Activated T-cell treated with anti-CD3 and anti-CD28 coated beads, Interleukin-2, amount 50 U/mL, for 4 hours (primary cell): ENCODE measurements around the gene RIMBP2. TPM values are rescaled to one million over a fixed set of nuclear protein-coding genes. Genes with fewer than 3 reads are reported as not detected.

Source experiments
- ATAC-seq, 2 donors: fragments of 200-7000 bp; cut with Tn5 transposase; one replicate each; pipeline ENCODE4 v1.10.0; 2021
- DNase-seq: peaks from one replicate; pipeline ENCODE4 v3.0.0-alpha.2; 2020
- H3K27me3 Mint-ChIP-seq: one replicate; pipeline ENCODE4 v1.8.0; 2021; ENCODE audit warnings: low read depth, mixed read lengths
- H3K36me3 Mint-ChIP-seq: one replicate; pipeline ENCODE4 v1.8.0; 2022; ENCODE audit warnings: mixed read lengths; ENCODE audit not compliant: insufficient read depth
- H3K4me1 Mint-ChIP-seq: one replicate; pipeline ENCODE4 v1.8.0; 2021; ENCODE audit warnings: low read depth, mixed read lengths
- H3K4me3 Mint-ChIP-seq: one replicate; pipeline ENCODE4 v1.8.0; 2021; ENCODE audit warnings: mild to moderate bottlenecking, moderate library complexity, mixed read lengths
- H3K9me3 Mint-ChIP-seq: one replicate; pipeline ENCODE4 v1.8.0; 2021; ENCODE audit warnings: mixed read lengths
- total RNA-seq, 3 donors: library from RNA; stranded (reverse); gene quantifications; one replicate each; pipeline ENCODE4 v1.2.1, GENCODE V29; 2021

Gene RIMBP2
- total RNA-seq, 3 donors from 2014 or later = not detected

DNA sequence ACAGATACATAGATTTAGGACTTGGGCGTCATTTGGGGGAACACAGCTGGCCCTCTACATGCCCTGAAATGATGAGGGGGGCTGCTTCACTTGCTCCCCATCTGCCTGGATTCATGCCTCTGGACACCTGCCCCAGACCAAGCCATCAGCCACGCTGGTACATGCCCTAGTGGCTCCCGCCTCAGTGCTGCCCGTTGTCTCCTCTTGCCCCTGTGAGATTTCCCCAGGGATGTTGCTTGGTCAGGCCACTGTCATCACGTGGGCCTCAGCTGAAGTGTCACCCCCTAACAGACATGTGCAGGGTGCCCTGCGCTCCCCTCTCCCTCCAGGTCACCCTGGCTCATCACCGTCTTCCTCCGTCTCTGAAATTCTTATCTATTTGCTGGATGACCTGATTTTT lies 220.9 kb downstream of the RIMBP2 start:
- no peak for ATAC-seq
- no peak for DNase-seq
- Mint-ChIP-seq H3K36me3 (no peaks in the 10 kb centered on the region), H3K4me3 (no peak overlapping the region), H3K4me1 (no peaks in the 10 kb centered on the region), H3K27me3 (no peaks in the 10 kb centered on the region), H3K9me3 (no peaks in the 10 kb centered on the region)

DNA sequence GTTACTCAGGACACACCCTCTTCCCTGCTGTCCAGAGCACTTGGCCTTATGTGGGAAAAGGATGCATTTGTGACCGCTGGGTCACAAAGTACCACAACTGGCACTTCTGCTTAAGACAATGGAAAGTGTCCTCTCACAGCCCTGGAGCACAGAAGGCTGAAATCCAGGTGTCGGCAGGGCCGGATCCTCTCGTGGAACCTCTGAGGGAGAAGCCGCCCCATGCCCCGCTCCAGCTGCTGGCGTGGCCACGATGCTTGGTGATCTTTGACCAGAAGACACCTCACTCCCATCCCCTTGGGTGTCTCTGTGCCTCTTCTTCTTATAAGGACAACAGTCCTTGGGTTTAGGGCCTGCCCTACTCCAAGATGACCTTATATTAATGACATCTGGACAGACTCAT lies 221.4 kb downstream of the RIMBP2 start:
- Mint-ChIP-seq H3K27me3 (no peaks in the 10 kb centered on the region), H3K9me3 (no peaks in the 10 kb centered on the region), H3K36me3 (no peaks in the 10 kb centered on the region), H3K4me1 (no peaks in the 10 kb centered on the region), H3K4me3 (no peak overlapping the region)
- ATAC-seq (no peak), DNase-seq (no peak)

DNA sequence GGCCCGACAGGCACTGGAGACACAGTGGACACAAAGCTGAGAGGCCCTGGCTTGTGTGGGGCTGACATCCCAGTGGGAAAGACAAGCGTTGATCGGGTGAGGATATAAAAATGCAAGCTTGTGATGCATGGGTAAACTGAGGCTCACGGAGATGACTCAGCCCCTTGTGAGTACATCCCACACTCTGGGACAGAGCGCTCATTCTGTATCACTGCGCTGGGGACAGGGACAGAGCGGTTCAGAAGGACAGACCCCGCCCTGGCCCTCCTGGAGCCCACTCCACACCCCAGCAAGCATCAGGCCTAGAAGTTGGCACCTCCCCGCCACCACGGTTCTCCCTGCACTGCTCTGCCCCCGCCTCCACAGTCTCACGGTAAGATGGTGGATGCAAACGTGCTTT lies 222.1 kb downstream of the RIMBP2 start:
- Mint-ChIP-seq H3K9me3 (no peaks in the 10 kb centered on the region), H3K4me3 (no peak overlapping the region), H3K27me3 (no peaks in the 10 kb centered on the region), H3K36me3 (no peaks in the 10 kb centered on the region), H3K4me1 (no peaks in the 10 kb centered on the region)
- DNase-seq (no peak), ATAC-seq (no peak)

DNA sequence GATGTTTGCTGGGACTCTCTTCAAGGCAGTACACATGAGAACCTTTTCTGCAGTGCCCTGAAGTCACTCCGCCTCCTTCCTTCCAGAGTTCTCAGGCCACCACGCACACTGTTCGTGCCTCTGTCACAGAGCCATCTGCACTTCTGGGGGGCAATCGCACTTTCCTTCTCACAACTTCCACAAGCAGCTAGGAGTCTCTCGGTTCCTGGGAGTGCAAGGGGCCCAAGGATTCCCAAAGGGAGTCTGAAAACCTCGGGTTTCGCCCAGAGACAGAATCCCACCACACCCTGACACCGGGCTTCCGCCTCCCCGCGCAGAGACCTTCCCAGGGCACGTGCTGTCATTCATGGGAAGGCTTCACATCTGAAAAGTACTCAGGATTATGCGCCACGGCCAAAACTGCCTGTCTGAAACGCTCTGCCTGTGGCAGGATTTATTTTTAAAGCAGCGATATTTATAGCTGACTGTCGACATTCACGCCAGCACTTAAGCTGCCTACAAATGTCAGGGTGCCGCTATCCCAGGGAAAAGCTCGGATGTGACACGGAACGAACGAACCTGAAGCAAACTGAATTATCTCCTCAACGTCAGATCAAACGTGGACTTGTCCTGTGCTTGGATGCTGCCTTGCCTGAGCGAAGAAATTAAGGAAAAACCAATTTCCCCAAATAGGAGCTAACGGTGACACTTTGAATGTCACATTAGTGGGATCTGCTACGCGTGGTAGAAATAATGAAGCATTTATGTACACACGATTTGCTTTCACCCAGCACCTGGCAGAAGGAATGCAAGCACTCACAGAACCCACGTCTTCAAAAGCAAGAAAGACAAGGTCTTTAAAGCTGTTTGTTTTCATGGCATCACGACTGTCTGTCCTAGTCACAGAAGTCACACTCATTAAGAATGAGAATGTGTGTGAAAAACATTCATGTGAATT lies 224.4 kb downstream of the RIMBP2 start:
- Mint-ChIP-seq H3K4me1 (no peaks in the 10 kb centered on the region), H3K27me3 (no peaks in the 10 kb centered on the region), H3K4me3 (no peak overlapping the region), H3K36me3 (no peaks in the 10 kb centered on the region), H3K9me3 (no peaks in the 10 kb centered on the region)
- DNase-seq = no peak
- no peak for ATAC-seq

DNA sequence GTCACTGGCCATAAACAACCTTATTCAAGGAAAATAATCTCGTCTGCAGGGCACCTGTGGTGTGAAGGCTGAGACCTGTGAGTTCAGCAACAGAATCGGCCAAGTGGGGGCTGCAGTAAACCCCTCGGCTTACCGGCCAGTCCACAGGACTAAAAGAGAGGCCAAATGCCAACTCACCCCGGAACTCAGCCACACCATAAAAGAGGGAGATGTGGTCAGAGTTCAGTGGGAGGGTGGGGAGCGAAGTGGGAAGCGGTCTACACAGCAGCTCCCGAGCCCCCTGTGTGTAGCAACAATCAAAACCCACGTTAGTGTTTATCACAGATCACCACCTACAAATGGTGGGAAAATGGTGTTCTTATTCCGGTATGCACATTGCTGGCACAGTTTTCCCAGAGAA lies 225.4 kb downstream of the RIMBP2 start:
- ATAC-seq = no peak
- no peak overlapping the region for H3K4me3 Mint-ChIP-seq
- H3K27me3 Mint-ChIP-seq = no peaks in the 10 kb centered on the region

DNA sequence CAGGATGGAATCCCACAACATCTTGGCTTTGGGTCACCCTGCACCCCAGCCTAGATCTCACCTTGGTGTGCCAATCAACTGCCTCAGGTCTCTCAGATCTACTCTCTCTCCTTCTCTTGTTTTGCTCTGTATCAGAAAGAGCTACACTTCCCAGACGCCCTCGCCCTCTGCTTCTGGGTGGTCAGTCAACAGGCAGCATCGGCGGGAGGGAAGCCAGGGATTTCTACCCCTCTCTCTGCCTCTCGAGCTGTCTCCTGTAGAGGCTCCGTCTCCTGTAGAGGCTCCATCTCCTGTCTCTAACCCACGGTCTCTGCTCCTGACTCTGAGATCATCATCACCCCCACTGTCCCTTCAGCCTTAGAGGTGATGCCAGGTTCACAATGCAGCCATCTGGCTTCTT lies 226.8 kb downstream of the RIMBP2 start:
- H3K9me3 Mint-ChIP-seq = no peaks in the 10 kb centered on the region
- no peaks in the 10 kb centered on the region for H3K36me3 Mint-ChIP-seq
- H3K4me1 Mint-ChIP-seq = no peaks in the 10 kb centered on the region
- H3K27me3 Mint-ChIP-seq = no peaks in the 10 kb centered on the region
- H3K4me3 Mint-ChIP-seq = no peak overlapping the region
- DNase-seq = no peak
- ATAC-seq = no peak

More for the DNA sequence above, 225.4 kb downstream of the RIMBP2 start:
- DNase-seq = no peak
- Mint-ChIP-seq H3K36me3 (no peaks in the 10 kb centered on the region), H3K4me1 (no peaks in the 10 kb centered on the region), H3K9me3 (no peaks in the 10 kb centered on the region)

DNA sequence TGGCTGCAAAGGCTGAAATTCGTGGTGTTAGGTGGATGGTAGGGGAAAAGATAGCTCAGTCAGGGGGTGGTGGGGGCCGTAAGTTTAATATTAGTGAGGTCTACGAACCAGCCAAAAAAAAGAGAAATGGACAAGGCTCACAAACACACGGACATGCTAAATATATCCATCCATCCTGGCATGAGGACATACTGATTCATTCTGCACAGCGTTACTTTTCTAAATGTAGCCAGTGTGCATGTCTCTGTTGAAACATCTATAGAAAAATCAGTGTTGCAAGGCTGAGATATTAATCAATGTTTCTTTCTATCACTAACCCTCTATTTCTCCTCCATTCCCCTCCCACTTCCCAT lies 227.8 kb downstream of the RIMBP2 start:
- Mint-ChIP-seq H3K36me3 (no peaks in the 10 kb centered on the region), H3K4me3 (no peak overlapping the region), H3K9me3 (no peaks in the 10 kb centered on the region), H3K4me1 (no peaks in the 10 kb centered on the region), H3K27me3 (no peaks in the 10 kb centered on the region)
- ATAC-seq (no peak), DNase-seq (no peak)

DNA sequence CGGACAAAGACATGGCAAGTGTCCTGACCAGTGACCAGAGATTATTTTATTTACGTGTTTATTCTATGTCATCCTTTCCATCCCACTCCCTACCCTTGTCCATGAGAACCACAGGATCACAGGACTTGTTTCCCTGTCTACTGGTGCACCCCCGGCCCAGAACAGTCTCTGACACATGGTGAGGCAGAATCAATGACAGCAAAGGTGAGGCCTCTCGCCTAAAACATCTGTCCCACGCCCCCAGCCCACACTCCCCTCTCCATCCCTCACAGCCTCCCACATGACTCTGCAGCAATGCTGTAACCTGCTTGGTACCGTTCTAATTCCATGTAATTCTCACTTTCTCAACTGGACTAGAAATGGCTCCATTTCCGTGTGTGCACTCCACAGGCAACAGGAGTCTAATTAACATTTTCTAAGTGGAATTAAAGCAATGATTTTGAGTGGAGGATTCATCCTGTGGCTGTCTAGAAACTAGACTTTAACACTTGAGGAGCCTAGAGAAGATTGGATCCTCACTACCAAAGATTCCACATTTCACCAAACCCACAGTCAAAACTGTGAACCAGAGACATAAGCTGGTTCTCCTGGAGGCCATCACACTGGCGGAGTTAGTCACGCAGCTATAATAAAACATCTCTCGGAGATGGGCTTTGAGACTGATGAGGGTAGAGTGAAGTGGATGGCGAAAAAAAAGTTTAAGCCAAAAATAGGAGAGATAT lies 228.3 kb downstream of the RIMBP2 start:
- Mint-ChIP-seq H3K4me3 (no peak overlapping the region), H3K9me3 (no peaks in the 10 kb centered on the region), H3K4me1 (no peaks in the 10 kb centered on the region), H3K27me3 (no peaks in the 10 kb centered on the region), H3K36me3 (no peaks in the 10 kb centered on the region)
- DNase-seq = no peak
- ATAC-seq = no peak

DNA sequence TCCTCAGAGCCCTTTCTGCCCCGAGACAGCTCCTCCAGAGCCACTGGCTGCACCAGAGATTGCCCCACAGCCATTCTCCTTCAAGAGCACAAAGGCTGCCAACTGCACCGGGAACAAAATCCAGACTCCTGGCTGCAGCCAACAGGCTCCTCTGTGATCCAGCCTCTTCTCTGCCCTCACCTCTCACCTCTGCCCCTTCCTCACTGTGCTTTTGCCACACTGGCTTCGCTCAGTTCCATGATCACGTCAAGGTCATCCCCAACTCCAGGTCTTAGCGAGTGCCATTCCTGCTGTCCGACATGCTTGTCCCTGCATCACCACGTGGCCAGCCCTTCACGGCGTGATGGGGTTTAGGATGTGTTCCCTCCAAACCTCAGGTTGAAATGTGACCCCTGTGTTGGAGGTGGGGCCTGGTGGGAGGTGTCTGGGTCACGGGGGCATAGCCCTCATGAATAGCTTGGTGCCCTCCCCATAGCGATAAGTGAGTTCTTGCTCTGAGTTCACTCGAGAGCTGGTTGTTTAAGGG lies 229.1 kb downstream of the RIMBP2 start:
- H3K27me3 Mint-ChIP-seq = no peaks in the 10 kb centered on the region
- ATAC-seq = no peak
- H3K4me1 Mint-ChIP-seq = no peaks in the 10 kb centered on the region
- H3K36me3 Mint-ChIP-seq = no peaks in the 10 kb centered on the region
- H3K9me3 Mint-ChIP-seq = no peaks in the 10 kb centered on the region
- no peak overlapping the region for H3K4me3 Mint-ChIP-seq
- no peak for DNase-seq

DNA sequence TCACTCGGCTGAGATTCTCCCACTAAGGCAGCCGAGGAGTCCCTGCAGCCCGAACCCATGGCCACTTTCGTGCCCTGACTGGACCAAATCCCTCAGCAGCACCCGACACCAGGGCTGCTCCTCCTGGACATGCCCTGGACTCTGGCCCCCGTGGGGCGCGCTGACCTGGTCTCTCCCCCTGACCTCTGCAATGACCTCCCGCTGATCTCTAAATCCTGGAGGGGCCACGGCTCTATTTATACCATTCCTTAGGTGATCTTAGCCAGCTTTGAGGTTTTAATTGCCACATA lies 230.0 kb downstream of the RIMBP2 start:
- Mint-ChIP-seq H3K36me3 (no peaks in the 10 kb centered on the region), H3K9me3 (no peaks in the 10 kb centered on the region), H3K27me3 (no peaks in the 10 kb centered on the region), H3K4me3 (no peak overlapping the region), H3K4me1 (no peaks in the 10 kb centered on the region)
- ATAC-seq (no peak), DNase-seq (no peak)

DNA sequence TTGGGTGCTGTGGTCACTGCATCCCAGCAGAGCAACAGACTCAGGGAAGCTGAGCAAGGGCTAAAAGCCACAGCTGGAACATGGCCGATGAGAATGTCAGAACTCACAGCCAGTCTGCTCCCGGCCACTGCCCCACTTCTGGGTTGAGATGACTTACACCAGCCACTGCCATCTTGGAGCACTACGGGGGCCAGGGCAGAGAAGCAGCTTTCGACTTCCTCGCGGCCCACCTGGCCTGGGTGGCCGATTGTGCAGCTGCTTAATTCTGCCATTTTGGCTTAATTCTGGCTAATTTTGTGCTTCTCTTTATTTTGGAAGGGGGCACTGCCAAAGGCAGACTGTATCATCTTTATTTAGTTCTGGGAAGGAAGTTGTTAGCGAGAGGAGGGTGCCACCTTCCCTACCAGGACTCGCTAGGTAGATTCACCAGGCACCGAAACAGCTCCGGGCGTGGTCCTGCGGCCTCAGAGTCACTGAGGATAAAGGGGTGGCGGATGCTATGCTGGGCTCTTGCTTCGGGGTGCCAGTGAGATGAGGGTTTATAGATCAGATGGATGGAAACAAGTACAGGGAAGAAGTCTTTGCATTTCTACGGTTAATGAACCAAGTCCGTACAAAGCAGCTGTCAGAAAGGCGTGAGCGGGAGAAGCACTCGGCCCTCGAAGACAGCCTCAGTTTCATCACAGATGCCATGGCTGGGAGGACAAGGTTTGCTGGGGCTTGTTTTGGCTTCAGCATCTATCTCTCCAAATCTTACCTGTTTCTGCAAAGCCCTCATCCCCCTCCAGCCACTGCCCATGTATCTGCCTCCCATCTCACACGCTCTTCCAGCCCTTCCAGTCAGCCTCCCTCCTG lies 230.6 kb downstream of the RIMBP2 start:
- Mint-ChIP-seq H3K27me3 (no peaks in the 10 kb centered on the region), H3K36me3 (no peaks in the 10 kb centered on the region), H3K4me3 (no peak overlapping the region), H3K4me1 (no peaks in the 10 kb centered on the region), H3K9me3 (no peaks in the 10 kb centered on the region)
- no peak for DNase-seq
- no peak for ATAC-seq

DNA sequence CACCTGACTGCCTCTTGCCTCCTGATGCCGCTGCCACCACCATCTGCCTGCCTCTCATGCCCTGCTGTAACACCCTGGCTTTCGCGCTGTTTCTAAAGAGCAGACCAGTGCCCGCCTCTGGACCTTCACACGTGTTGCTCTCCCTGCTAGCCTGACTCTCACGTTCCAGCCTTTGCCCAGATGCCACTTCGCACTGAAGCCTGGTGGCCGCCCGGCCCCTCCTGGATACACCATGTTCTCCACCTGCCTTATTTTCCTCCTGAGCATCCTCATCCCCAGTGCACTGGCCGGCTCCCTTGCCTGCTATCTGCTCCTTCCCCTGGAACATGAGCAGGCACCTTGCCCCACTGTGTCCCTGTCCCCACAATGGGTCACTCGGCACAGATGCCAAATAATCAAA lies 231.9 kb downstream of the RIMBP2 start:
- no peaks in the 10 kb centered on the region for H3K36me3 Mint-ChIP-seq
- ATAC-seq (no peak), DNase-seq (no peak)
- no peaks in the 10 kb centered on the region for H3K9me3 Mint-ChIP-seq
- H3K27me3 Mint-ChIP-seq = no peaks in the 10 kb centered on the region
- H3K4me1 Mint-ChIP-seq = no peaks in the 10 kb centered on the region
- H3K4me3 Mint-ChIP-seq = no peak overlapping the region

DNA sequence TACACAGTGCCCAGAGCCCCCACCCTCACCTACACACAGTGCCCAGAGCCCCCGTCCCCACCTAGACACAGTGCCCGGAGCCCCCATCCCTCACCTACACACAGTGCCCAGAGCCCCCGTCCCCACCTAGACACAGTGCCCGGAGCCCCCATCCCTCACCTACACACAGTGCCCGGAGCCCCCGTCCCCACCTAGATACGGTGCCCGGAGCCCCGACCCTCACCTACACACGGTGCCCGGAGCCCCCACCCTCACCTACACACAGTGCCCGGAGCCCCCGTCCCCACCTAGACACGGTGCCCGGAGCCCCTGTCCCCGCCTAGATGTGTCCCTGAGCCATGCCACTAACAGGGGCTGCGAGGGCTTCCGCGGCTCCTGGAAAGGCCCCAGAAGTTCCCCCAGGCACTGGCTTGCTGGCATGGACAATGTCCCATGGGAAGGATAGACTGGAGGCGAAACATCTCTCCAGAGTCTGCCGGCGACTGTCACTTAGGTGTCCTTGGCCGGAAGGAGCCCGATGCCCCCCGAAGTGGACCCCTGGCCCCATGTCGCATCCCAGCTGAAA lies 232.4 kb downstream of the RIMBP2 start:
- no peaks in the 10 kb centered on the region for H3K4me1 Mint-ChIP-seq
- ATAC-seq (no peak), DNase-seq (no peak)
- no peaks in the 10 kb centered on the region for H3K36me3 Mint-ChIP-seq
- H3K4me3 Mint-ChIP-seq = no peak overlapping the region
- no peaks in the 10 kb centered on the region for H3K27me3 Mint-ChIP-seq
- no peaks in the 10 kb centered on the region for H3K9me3 Mint-ChIP-seq

DNA sequence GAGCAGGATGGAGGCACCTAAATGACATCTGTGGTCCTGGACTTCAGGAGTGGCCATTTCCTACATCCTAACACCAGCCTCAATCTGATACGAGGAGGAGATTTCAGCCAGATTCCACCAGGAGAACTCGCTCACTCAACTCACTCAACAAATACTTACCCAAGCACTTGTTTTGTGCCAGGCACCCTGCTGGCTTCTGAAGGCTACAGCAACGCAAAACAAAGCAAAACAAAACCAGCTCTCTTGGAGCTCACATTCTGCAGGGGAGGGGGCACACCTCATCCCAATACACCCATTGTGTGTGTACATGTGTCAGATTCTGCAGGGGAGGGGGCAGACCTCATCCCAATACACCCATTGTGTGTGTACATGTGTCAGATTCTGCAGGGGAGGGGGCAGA lies 233.7 kb downstream of the RIMBP2 start:
- DNase-seq (no peak), ATAC-seq (no peak)
- no peak overlapping the region for H3K4me3 Mint-ChIP-seq
- no peaks in the 10 kb centered on the region for H3K36me3 Mint-ChIP-seq
- H3K9me3 Mint-ChIP-seq = no peaks in the 10 kb centered on the region
- H3K4me1 Mint-ChIP-seq = no peaks in the 10 kb centered on the region
- no peaks in the 10 kb centered on the region for H3K27me3 Mint-ChIP-seq
